ENCODE results near the gene PPM1H. TPM values are rescaled to one million over a fixed set of nuclear protein-coding genes. Genes with fewer than 3 reads are reported as not detected.

The PPM1H gene
- total RNA-seq, 3 donors from 2014 or later (not counting 1 experiment from before 2014, with no cell fraction given), result 0.18 to 2.1 (median 0.40) TPM

DNA sequence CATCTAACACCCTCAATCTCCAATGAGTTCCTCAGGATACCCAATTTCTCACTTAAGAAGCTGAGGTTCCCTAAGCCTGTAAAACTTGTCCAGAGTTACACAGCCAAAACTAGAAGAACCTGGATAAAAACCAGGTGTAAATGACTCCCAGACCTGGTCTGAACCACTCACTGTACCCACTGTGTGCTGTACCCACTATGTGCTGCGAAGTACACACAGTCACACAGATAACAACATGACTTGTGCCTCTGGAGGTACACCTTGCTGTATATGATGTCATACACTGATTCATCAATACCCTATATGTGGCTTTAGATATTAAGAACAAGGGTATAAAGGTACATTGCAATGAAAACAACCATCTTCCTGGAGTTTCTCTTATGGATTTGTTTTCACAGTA, 66.1 kb downstream of the PPM1H start:
- intact Hi-C loops (cut with micrococcal nuclease), result no loop called here
- TF ChIP-seq, protein P1, sequence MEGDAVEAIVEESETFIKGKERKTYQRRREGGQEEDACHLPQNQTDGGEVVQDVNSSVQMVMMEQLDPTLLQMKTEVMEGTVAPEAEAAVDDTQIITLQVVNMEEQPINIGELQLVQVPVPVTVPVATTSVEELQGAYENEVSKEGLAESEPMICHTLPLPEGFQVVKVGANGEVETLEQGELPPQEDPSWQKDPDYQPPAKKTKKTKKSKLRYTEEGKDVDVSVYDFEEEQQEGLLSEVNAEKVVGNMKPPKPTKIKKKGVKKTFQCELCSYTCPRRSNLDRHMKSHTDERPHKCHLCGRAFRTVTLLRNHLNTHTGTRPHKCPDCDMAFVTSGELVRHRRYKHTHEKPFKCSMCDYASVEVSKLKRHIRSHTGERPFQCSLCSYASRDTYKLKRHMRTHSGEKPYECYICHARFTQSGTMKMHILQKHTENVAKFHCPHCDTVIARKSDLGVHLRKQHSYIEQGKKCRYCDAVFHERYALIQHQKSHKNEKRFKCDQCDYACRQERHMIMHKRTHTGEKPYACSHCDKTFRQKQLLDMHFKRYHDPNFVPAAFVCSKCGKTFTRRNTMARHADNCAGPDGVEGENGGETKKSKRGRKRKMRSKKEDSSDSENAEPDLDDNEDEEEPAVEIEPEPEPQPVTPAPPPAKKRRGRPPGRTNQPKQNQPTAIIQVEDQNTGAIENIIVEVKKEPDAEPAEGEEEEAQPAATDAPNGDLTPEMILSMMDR (IDR thresholded peaks at IDR 0.05), result no peak
- H3K4me3 ChIP-seq (ENCODE audit: low read length), result no peak overlapping the region
- no peak overlapping the region for H3K27ac Mint-ChIP-seq
- no peak overlapping the region for H3K27ac ChIP-seq (ENCODE audit: low read length)
- 100% methylated on average over 1 of the region's 1 CpG for WGBS (ENCODE audit: insufficient coverage)
- H3K4me3 Mint-ChIP-seq, result no peak overlapping the region
- DNase-seq (no peak), ATAC-seq (no peak)
- H3K27me3 ChIP-seq (ENCODE audit: control insufficient read depth, insufficient read depth, low read length), result no peaks in the 10 kb centered on the region
- H3K9me3 Mint-ChIP-seq, result no peaks in the 10 kb centered on the region
- H3K36me3 ChIP-seq (ENCODE audit: control insufficient read depth, insufficient read depth, low read length), result no peaks in the 10 kb centered on the region
- no peaks in the 10 kb centered on the region for H3K4me1 Mint-ChIP-seq
- no peaks in the 10 kb centered on the region for H3K27me3 Mint-ChIP-seq (ENCODE audit: low read depth in 2 of 2)
- no peaks in the 10 kb centered on the region for H3K36me3 Mint-ChIP-seq
- no peaks in the 10 kb centered on the region for H3K9me3 ChIP-seq (ENCODE audit: control insufficient read depth, insufficient read depth, low read length)
- no peaks in the 10 kb centered on the region for H3K4me1 ChIP-seq (ENCODE audit: control insufficient read depth, insufficient read depth, low read length)

DNA sequence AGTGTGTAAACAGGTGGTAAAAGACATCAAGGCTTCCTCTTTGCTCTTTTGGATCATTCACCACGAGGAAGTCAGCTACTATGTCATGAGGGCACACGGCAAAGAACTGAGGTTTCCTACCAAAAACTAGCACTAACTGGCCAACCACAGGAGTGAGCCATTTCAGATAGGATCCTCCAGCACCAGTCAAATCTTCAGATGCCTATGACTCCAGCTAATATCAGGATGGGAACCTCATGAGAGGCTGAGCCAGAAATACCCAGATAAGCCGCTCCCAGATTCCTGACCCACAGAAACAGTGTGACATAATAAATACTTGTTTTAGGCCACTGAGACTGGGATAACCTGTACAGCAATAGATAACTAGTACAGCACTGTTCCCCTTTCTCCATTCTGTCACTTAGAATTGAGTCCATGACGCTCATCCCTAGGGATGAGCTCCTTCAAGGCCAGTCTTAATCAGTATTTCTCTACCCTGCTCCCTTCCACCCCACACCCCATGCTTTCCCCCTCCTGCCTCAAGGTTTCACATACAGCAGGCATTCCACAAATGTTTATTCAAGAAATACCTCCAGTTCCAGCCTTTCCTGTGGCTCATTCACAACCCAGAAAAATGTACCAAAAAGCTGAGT, 68.4 kb downstream of the PPM1H start:
- H3K4me3 ChIP-seq (ENCODE audit: low read length), result no peak overlapping the region
- Mint-ChIP-seq H3K9me3 (no peaks in the 10 kb centered on the region), H3K4me3 (no peak overlapping the region), H3K36me3 (no peaks in the 10 kb centered on the region), H3K27ac (no peak overlapping the region), H3K4me1 (no peaks in the 10 kb centered on the region), H3K27me3 (ENCODE audit: low read depth in 2 of 2) (no peaks in the 10 kb centered on the region)
- no peaks in the 10 kb centered on the region for H3K9me3 ChIP-seq (ENCODE audit: control insufficient read depth, insufficient read depth, low read length)
- no peaks in the 10 kb centered on the region for H3K36me3 ChIP-seq (ENCODE audit: control insufficient read depth, insufficient read depth, low read length)
- intact Hi-C loops (cut with micrococcal nuclease), result no loop called here
- no peak overlapping the region for H3K27ac ChIP-seq (ENCODE audit: low read length)
- no peaks in the 10 kb centered on the region for H3K27me3 ChIP-seq (ENCODE audit: control insufficient read depth, insufficient read depth, low read length)
- peak in 1 of 3 donors; percentile 7 for ATAC-seq
- WGBS (ENCODE audit: insufficient coverage), result 51% methylated on average over 4 of the region's 4 CpGs
- DNase-seq, result no peak
- H3K4me1 ChIP-seq (ENCODE audit: control insufficient read depth, insufficient read depth, low read length), result no peaks in the 10 kb centered on the region
- TF ChIP-seq, protein P1 (IDR thresholded peaks at IDR 0.05), result no peak

DNA sequence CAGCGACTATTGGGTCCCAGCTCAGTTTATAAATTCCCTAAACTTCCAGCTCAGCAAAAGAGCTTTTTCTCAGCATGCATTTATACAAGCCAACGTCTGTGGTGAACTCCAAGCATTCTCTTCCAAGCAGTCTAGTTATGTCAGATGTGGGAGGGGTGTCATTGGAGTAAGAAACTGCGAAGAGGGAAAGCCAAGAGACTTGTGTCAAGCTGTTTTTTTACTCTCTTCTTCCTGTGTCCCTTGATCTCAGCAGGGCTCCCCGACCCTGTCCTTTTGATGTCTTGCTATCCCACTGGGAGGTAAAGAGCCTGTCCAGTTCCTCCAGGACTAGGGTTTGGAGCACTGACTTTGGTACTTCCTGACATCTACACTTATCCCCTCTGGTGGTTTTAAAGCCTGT, 69.0 kb downstream of the PPM1H start:
- intact Hi-C loops (cut with micrococcal nuclease), result no loop called here
- no peaks in the 10 kb centered on the region for H3K4me1 ChIP-seq (ENCODE audit: control insufficient read depth, insufficient read depth, low read length)
- H3K36me3 Mint-ChIP-seq, result no peaks in the 10 kb centered on the region
- TF ChIP-seq, protein P1 (IDR thresholded peaks at IDR 0.05), result no peak
- H3K9me3 ChIP-seq (ENCODE audit: control insufficient read depth, insufficient read depth, low read length), result no peaks in the 10 kb centered on the region
- no peaks in the 10 kb centered on the region for H3K36me3 ChIP-seq (ENCODE audit: control insufficient read depth, insufficient read depth, low read length)
- H3K27ac ChIP-seq (ENCODE audit: low read length), result no peak overlapping the region
- H3K27me3 Mint-ChIP-seq (ENCODE audit: low read depth in 2 of 2), result no peaks in the 10 kb centered on the region
- ATAC-seq, result no peak
- H3K9me3 Mint-ChIP-seq, result no peaks in the 10 kb centered on the region
- 58% methylated on average over 3 of the region's 4 CpGs for WGBS (ENCODE audit: insufficient coverage)
- no peak overlapping the region for H3K4me3 ChIP-seq (ENCODE audit: low read length)
- no peaks in the 10 kb centered on the region for H3K4me1 Mint-ChIP-seq
- H3K27me3 ChIP-seq (ENCODE audit: control insufficient read depth, insufficient read depth, low read length), result no peaks in the 10 kb centered on the region
- no peak overlapping the region for H3K27ac Mint-ChIP-seq
- no peak for DNase-seq
- H3K4me3 Mint-ChIP-seq, result no peak overlapping the region

DNA sequence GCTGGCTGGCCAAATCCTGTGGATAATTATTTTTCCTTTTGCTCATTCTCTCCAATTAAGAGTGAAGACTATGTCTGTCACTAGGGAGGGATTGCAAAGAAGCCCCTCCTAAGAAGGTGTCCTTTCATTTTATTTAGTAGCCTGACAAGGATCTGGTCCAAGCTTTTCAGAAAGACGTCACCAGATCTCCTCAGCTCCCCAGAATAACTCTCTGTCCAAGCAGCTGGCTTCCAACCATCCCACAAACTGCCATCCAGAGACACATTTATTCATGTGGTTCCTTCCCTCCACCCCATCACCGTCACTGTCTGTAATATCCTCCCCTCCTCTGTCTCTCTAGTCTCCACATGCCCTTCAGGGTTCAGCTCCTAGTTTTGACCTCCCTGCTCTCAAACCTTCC, 69.9 kb downstream of the PPM1H start:
- Histone ChIP-seq H3K4me1 (ENCODE audit: control insufficient read depth, insufficient read depth, low read length) (no peaks in the 10 kb centered on the region), H3K4me3 (ENCODE audit: low read length) (no peak overlapping the region), H3K27me3 (ENCODE audit: control insufficient read depth, insufficient read depth, low read length) (no peaks in the 10 kb centered on the region), H3K36me3 (ENCODE audit: control insufficient read depth, insufficient read depth, low read length) (no peaks in the 10 kb centered on the region), H3K27ac (ENCODE audit: low read length) (no peak overlapping the region), H3K9me3 (ENCODE audit: control insufficient read depth, insufficient read depth, low read length) (no peaks in the 10 kb centered on the region)
- ATAC-seq (no peak), DNase-seq (no peak)
- no peaks in the 10 kb centered on the region for H3K27me3 Mint-ChIP-seq (ENCODE audit: low read depth in 2 of 2)
- H3K4me3 Mint-ChIP-seq, result no peak overlapping the region
- intact Hi-C loops (cut with micrococcal nuclease), result no loop called here
- no peak overlapping the region for H3K27ac Mint-ChIP-seq
- TF ChIP-seq, protein P1 (IDR thresholded peaks at IDR 0.05), result no peak
- H3K36me3 Mint-ChIP-seq, result no peaks in the 10 kb centered on the region
- WGBS (ENCODE audit: insufficient coverage), result 83% methylated on average over 2 of the region's 2 CpGs
- H3K4me1 Mint-ChIP-seq, result no peaks in the 10 kb centered on the region
- H3K9me3 Mint-ChIP-seq, result no peaks in the 10 kb centered on the region
